ENCODE data around the gene AKNA.

- TF ChIP-seq CTCF (IDR thresholded peaks at IDR 0.05) (no peak), SIN3A (IDR thresholded peaks at IDR 0.05; ENCODE audit: borderline replicate concordance, low read depth, low read length) (no peak), POLR2AphosphoS5 (IDR thresholded peaks at IDR 0.05; ENCODE audit: low read depth, low read length) (no peak), YY1 (IDR thresholded peaks at IDR 0.05; ENCODE audit: low read depth) (no peak), EP300 (IDR thresholded peaks at IDR 0.05; ENCODE audit: borderline replicate concordance in 1 of 2, low read depth in 1 of 2, low read length in 1 of 2) (no peak), TAF1 (IDR thresholded peaks at IDR 0.05; ENCODE audit: borderline replicate concordance, low read depth, low read length) (no peak), GABPA (IDR thresholded peaks at IDR 0.05; ENCODE audit: low read depth) (no peak), EZH2phosphoT487 (IDR thresholded peaks at IDR 0.05; ENCODE audit: borderline replicate concordance, low read depth) (no peak), REST (IDR thresholded peaks at IDR 0.05; ENCODE audit: low read depth, low read length) (no peak), MEF2A (IDR thresholded peaks at IDR 0.05; ENCODE audit: borderline replicate concordance, low read depth) (no peak), RFX5 (IDR thresholded peaks at IDR 0.05; ENCODE audit: low read length) (no peak)
Measured at GRCh38 chr9:114407889-114408288, 20.1 kb upstream of the AKNA start.
